ENCODE data around the gene SHH. TPM values are rescaled to one million over a fixed set of nuclear protein-coding genes. Genes with fewer than 3 reads are reported as not detected.
A peak's percentile ranks its signal among the peaks of the same experiment; 100 is the strongest.

Gene SHH
- total and polyA plus RNA-seq, 5 donors, result not detected

- no peak for DNase-seq
- Histone ChIP-seq H3K4me1 (ENCODE audit: control insufficient read depth, insufficient read depth, low read length) (no peaks in the 10 kb centered on the region), H3K27me3 (ENCODE audit: control insufficient read depth, insufficient read depth) (no peaks in the 10 kb centered on the region), H3K4me3 (ENCODE audit: low read length) (no peak overlapping the region), H3K9me3 (ENCODE audit: control insufficient read depth, low read length) (no peaks in the 10 kb centered on the region), H3K27ac (ENCODE audit: low read length) (no peak overlapping the region)
- no peak for ATAC-seq
- intact Hi-C loops (cut with DNase I), result no loop called here
- WGBS, result 75% methylated on average over 18 of the region's 18 CpGs
Measured at GRCh38 chr7:155831807-155832524, 19.7 kb upstream of the SHH start.

GRCh38 chr7:155830961-155831806 is 18.9 kb upstream of the SHH start:
- no peaks in the 10 kb centered on the region for H3K27me3 ChIP-seq (ENCODE audit: control insufficient read depth, insufficient read depth)
- 84% methylated on average over 46 of the region's 46 CpGs for WGBS
- ATAC-seq, result no peak
- H3K9me3 ChIP-seq (ENCODE audit: control insufficient read depth, low read length), result no peaks in the 10 kb centered on the region
- no peak overlapping the region for H3K27ac ChIP-seq (ENCODE audit: low read length)
- H3K4me1 ChIP-seq (ENCODE audit: control insufficient read depth, insufficient read depth, low read length), result no peaks in the 10 kb centered on the region
- intact Hi-C loops (cut with DNase I), result no loop called here
- DNase-seq, result no peak
- H3K4me3 ChIP-seq (ENCODE audit: low read length), result no peak overlapping the region

- Histone ChIP-seq H3K27me3 (ENCODE audit: control insufficient read depth, insufficient read depth) (no peaks in the 10 kb centered on the region), H3K4me1 (ENCODE audit: control insufficient read depth, insufficient read depth, low read length) (no peaks in the 10 kb centered on the region), H3K27ac (ENCODE audit: low read length) (no peak overlapping the region), H3K4me3 (ENCODE audit: low read length) (no peak overlapping the region), H3K9me3 (ENCODE audit: control insufficient read depth, low read length) (no peaks in the 10 kb centered on the region)
- 75% methylated on average over 17 of the region's 17 CpGs for WGBS
- ATAC-seq (no peak), DNase-seq (no peak)
- intact Hi-C loops (cut with DNase I), result no loop called here
Measured at GRCh38 chr7:155829796-155830470, 17.7 kb upstream of the SHH start.

GRCh38 chr7:155825336-155825735 is 13.1 kb upstream of the SHH start:
- ATAC-seq (no peak), DNase-seq (no peak)
- no peak overlapping the region for H3K4me3 ChIP-seq (ENCODE audit: low read length)
- no peaks in the 10 kb centered on the region for H3K9me3 ChIP-seq (ENCODE audit: control insufficient read depth, low read length)
- H3K4me1 ChIP-seq (ENCODE audit: control insufficient read depth, insufficient read depth, low read length), result no peaks in the 10 kb centered on the region
- intact Hi-C loops (cut with DNase I), result no loop called here
- 47% methylated on average over 3 of the region's 3 CpGs for WGBS
- H3K27ac ChIP-seq (ENCODE audit: low read length), result no peak overlapping the region
- no peaks in the 10 kb centered on the region for H3K27me3 ChIP-seq (ENCODE audit: control insufficient read depth, insufficient read depth)

- ATAC-seq (no peak), DNase-seq (peak in 1 of 3 donors; percentile 10)
- no peak overlapping the region for H3K27ac ChIP-seq (ENCODE audit: low read length)
- no peaks in the 10 kb centered on the region for H3K27me3 ChIP-seq (ENCODE audit: control insufficient read depth, insufficient read depth)
- no peaks in the 10 kb centered on the region for H3K9me3 ChIP-seq (ENCODE audit: control insufficient read depth, low read length)
- no peaks in the 10 kb centered on the region for H3K4me1 ChIP-seq (ENCODE audit: control insufficient read depth, insufficient read depth, low read length)
- intact Hi-C loops (cut with DNase I), result no loop called here
- no peak overlapping the region for H3K4me3 ChIP-seq (ENCODE audit: low read length)
- whole genome bisulfite sequencing, result 79% methylated on average over 17 of the region's 17 CpGs
Measured at GRCh38 chr7:155824227-155824886, 12.1 kb upstream of the SHH start.

- DNase-seq, result no peak
- no peak for ATAC-seq
- WGBS, result 78% methylated on average over 11 of the region's 11 CpGs
Measured at GRCh38 chr7:155821851-155822250, 9.6 kb upstream of the SHH start.

GRCh38 chr7:155820788-155821187 is 8.5 kb upstream of the SHH start:
- intact Hi-C loops (cut with DNase I), result no loop called here
- no peak for ATAC-seq
- Histone ChIP-seq H3K27me3 (ENCODE audit: control insufficient read depth, insufficient read depth) (no peaks in the 10 kb centered on the region), H3K4me3 (ENCODE audit: low read length) (no peak overlapping the region), H3K27ac (ENCODE audit: low read length) (no peak overlapping the region), H3K4me1 (ENCODE audit: control insufficient read depth, insufficient read depth, low read length) (no peaks in the 10 kb centered on the region), H3K9me3 (ENCODE audit: control insufficient read depth, low read length) (no peaks in the 10 kb centered on the region)
- DNase-seq, result no peak
- WGBS, result 74% methylated on average over 13 of the region's 13 CpGs

More at GRCh38 chr7:155821851-155822250, 9.6 kb upstream of the SHH start:
- intact Hi-C loops (cut with DNase I), result no loop called here
- H3K4me1 ChIP-seq (ENCODE audit: control insufficient read depth, insufficient read depth, low read length), result no peaks in the 10 kb centered on the region
- no peak overlapping the region for H3K4me3 ChIP-seq (ENCODE audit: low read length)
- no peak overlapping the region for H3K27ac ChIP-seq (ENCODE audit: low read length)
- no peaks in the 10 kb centered on the region for H3K27me3 ChIP-seq (ENCODE audit: control insufficient read depth, insufficient read depth)
- H3K9me3 ChIP-seq (ENCODE audit: control insufficient read depth, low read length), result no peaks in the 10 kb centered on the region

GRCh38 chr7:155820246-155820645 is 8.0 kb upstream of the SHH start:
- no peaks in the 10 kb centered on the region for H3K9me3 ChIP-seq (ENCODE audit: control insufficient read depth, low read length)
- H3K4me1 ChIP-seq (ENCODE audit: control insufficient read depth, insufficient read depth, low read length), result no peaks in the 10 kb centered on the region
- no peaks in the 10 kb centered on the region for H3K27me3 ChIP-seq (ENCODE audit: control insufficient read depth, insufficient read depth)
- no peak overlapping the region for H3K27ac ChIP-seq (ENCODE audit: low read length)
- DNase-seq (peak in 1 of 3 donors; percentile 24), ATAC-seq (no peak)
- 79% methylated on average over 18 of the region's 18 CpGs for WGBS
- no peak overlapping the region for H3K4me3 ChIP-seq (ENCODE audit: low read length)
- intact Hi-C loops (cut with DNase I), result no loop called here

GRCh38 chr7:155819186-155819585 is 6.9 kb upstream of the SHH start:
- Histone ChIP-seq H3K9me3 (ENCODE audit: control insufficient read depth, low read length) (no peaks in the 10 kb centered on the region), H3K27me3 (ENCODE audit: control insufficient read depth, insufficient read depth) (no peaks in the 10 kb centered on the region), H3K27ac (ENCODE audit: low read length) (no peak overlapping the region), H3K4me1 (ENCODE audit: control insufficient read depth, insufficient read depth, low read length) (no peaks in the 10 kb centered on the region), H3K4me3 (ENCODE audit: low read length) (no peak overlapping the region)
- ATAC-seq (no peak), DNase-seq (peak in 1 of 3 donors; percentile 41)
- 68% methylated on average over 12 of the region's 12 CpGs for WGBS
- intact Hi-C loops (cut with DNase I), result loop anchor here in 1 of 4 donors (5.0 kb wide), 1 partner anchor 653 kb away; no protein-coding TSS in a partner anchor

- intact Hi-C loops (cut with DNase I), result loop anchor here in 1 of 4 donors (5.0 kb wide), 1 partner anchor 654 kb away; no protein-coding TSS in a partner anchor
- no peaks in the 10 kb centered on the region for H3K27me3 ChIP-seq (ENCODE audit: control insufficient read depth, insufficient read depth)
- ATAC-seq (no peak), DNase-seq (no peak)
- H3K4me1 ChIP-seq (ENCODE audit: control insufficient read depth, insufficient read depth, low read length), result no peaks in the 10 kb centered on the region
- H3K27ac ChIP-seq (ENCODE audit: low read length), result no peak overlapping the region
- 76% methylated on average over 6 of the region's 6 CpGs for WGBS
- no peaks in the 10 kb centered on the region for H3K9me3 ChIP-seq (ENCODE audit: control insufficient read depth, low read length)
- no peak overlapping the region for H3K4me3 ChIP-seq (ENCODE audit: low read length)
Measured at GRCh38 chr7:155818820-155819168, 6.5 kb upstream of the SHH start.

Measured in right cardiac atrium (tissue), 5 donors.